Measurements from ENCODE around the gene IL36B.
A peak's percentile ranks its signal among the peaks of the same experiment; 100 is the strongest.

The IL36B gene

DNA sequence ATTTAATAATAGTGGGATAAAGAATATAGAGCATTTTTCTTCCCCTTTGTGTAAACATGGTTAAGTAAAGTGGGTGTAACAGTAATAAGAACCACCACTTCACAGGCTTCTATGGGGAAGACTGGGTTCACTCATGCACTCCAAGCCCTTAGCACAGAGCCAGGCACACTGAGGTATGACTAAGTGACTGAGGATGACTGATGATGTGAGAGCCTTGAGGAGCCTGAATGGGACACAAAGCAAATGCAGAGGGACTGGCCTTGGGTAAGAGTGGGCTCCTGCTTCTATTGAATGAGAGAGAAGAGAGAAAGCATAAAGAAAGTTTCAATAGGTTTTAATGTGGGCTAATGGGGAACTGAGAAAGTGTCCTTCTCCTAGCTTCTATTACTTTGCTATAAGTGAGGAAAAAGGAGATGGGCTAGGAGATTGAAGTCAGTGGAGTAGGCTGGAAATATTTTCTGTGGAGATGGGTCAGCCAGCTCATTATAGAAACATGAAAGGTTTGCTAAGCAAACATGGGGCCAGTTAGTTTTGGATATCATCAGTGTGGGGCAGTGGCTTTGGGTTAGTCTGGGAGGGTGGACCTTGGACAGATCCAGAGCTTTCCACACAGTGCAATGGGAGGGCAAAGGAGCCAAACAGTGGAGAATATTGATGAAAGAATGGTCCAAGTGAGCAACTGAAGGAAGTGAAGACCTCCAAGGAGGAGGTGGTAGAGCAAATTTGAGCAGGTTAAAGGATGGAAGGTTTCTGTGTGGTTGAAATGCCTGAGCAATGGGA, 35.7 kb upstream of the IL36B start:
- H3K27me3 ChIP-seq (replicated peaks; ENCODE audit: control insufficient read depth, insufficient read depth, low read length) = peaks cover 12% of the 10 kb centered on the region
- no peak overlapping the region for H3K4me3 ChIP-seq (ENCODE audit: low read length)
- no peak overlapping the region for H3K9ac ChIP-seq (ENCODE audit: low read length)

DNA sequence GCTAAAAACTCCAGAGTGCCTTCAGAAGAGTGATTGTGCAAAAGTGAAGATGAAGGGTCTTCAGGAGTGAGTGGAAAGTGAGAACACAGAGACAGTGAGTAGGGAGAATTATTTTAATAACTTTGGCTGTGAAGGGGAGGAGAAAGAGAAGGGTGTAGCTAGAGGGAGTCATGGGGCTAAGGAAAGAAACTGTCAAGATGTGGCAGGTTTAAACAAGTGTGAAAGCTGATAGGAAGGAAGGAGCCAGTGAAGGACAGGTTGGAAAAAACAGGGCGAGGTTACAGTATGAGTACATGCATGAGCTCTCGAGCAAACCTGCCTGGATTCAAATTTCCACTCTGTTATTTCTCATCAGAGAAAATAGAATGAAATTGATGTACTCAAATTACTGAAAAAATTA, 32.9 kb upstream of the IL36B start:
- Histone ChIP-seq H3K27me3 (replicated peaks; ENCODE audit: control insufficient read depth, insufficient read depth, low read length) (peaks cover 8% of the 10 kb centered on the region), H3K9ac (ENCODE audit: low read length) (no peak overlapping the region)

More for the DNA sequence above, 35.7 kb upstream of the IL36B start:
- no peaks in the 10 kb centered on the region for H3K9me3 ChIP-seq (ENCODE audit: control insufficient read depth, low read length)
- DNase-seq (ENCODE audit: low read depth) = no peak
- H3K36me3 ChIP-seq (ENCODE audit: control insufficient read depth, insufficient read depth, low read length, severe bottlenecking) = no peaks in the 10 kb centered on the region
- peaks cover 14% of the 10 kb centered on the region for H3K4me1 ChIP-seq (ENCODE audit: control insufficient read depth, insufficient read depth, low read length)

DNA sequence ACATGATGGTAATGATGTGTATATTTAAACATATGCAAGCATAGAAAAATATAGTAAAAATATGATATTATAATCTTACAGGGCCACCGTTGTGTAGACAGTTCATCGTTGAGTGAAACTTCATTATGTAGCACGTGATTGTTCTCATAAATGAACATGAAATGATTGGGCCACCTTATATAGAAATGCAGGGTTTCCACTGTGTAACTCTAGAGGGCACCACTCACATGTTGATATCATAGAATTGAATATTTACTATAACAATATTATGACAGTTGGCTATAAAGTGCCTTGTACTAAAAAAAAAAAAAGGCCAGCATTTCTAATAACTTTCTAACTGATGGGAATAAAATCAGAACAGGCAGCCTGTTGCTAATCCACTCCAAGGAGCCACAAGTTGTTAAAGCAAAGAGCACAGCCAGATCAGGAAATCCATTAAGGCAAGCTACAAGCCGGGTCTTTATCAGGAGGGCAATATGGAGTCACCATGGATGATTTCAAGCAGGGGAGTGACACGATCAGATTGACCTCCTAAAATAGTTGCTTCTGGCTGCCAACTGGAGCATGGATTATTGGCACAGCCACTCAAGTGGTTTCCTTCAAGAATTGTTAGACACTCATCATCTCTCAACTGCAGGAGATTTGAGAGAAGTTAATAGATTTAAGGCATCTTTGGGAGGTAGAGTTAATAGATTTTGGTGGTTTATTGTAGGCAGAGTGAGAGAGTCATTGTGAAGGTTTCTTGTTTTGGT, 31.8 kb upstream of the IL36B start:
- no peak overlapping the region for H3K4me3 ChIP-seq (ENCODE audit: low read length)
- DNase-seq (ENCODE audit: low read depth) = peak; percentile 56

More for the DNA sequence above, 32.9 kb upstream of the IL36B start:
- H3K9me3 ChIP-seq (ENCODE audit: control insufficient read depth, low read length) = no peaks in the 10 kb centered on the region
- no peak for DNase-seq (ENCODE audit: low read depth)
- H3K4me3 ChIP-seq (ENCODE audit: low read length) = no peak overlapping the region
- H3K4me1 ChIP-seq (ENCODE audit: control insufficient read depth, insufficient read depth, low read length) = peaks cover 5% of the 10 kb centered on the region
- H3K36me3 ChIP-seq (ENCODE audit: control insufficient read depth, insufficient read depth, low read length, severe bottlenecking) = no peaks in the 10 kb centered on the region

DNA sequence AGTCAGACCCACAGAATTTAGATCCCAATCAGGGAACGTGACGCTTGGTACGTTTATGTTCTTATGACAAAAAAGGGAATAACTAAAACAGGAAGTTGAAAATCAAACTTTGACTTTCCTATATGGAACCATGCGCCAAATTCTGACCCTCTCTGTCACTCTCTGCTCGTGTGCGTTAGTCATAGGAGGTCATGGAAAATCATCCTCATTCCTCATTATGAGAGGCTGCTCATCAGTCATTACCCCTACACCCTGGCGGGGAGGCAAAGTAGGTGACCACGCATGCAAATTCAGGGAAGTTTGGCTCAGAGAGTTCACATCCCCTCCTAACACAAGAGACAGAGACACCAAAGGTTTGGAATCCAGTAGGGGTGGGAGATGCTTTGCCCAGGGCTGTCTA, 30.6 kb upstream of the IL36B start:
- H3K4me3 ChIP-seq (ENCODE audit: low read length) = no peak overlapping the region
- no peaks in the 10 kb centered on the region for H3K27me3 ChIP-seq (replicated peaks; ENCODE audit: control insufficient read depth, insufficient read depth, low read length)
- peaks cover 5% of the 10 kb centered on the region for H3K4me1 ChIP-seq (ENCODE audit: control insufficient read depth, insufficient read depth, low read length)
- H3K9me3 ChIP-seq (ENCODE audit: control insufficient read depth, low read length) = no peaks in the 10 kb centered on the region
- no peak overlapping the region for H3K9ac ChIP-seq (ENCODE audit: low read length)
- H3K36me3 ChIP-seq (ENCODE audit: control insufficient read depth, insufficient read depth, low read length, severe bottlenecking) = no peaks in the 10 kb centered on the region
- no peak for DNase-seq (ENCODE audit: low read depth)

More for the DNA sequence above, 31.8 kb upstream of the IL36B start:
- Histone ChIP-seq H3K27me3 (replicated peaks; ENCODE audit: control insufficient read depth, insufficient read depth, low read length) (peaks cover 2% of the 10 kb centered on the region), H3K4me1 (ENCODE audit: control insufficient read depth, insufficient read depth, low read length) (peaks cover 5% of the 10 kb centered on the region), H3K9ac (ENCODE audit: low read length) (no peak overlapping the region), H3K36me3 (ENCODE audit: control insufficient read depth, insufficient read depth, low read length, severe bottlenecking) (no peaks in the 10 kb centered on the region), H3K9me3 (ENCODE audit: control insufficient read depth, low read length) (no peaks in the 10 kb centered on the region)

DNA sequence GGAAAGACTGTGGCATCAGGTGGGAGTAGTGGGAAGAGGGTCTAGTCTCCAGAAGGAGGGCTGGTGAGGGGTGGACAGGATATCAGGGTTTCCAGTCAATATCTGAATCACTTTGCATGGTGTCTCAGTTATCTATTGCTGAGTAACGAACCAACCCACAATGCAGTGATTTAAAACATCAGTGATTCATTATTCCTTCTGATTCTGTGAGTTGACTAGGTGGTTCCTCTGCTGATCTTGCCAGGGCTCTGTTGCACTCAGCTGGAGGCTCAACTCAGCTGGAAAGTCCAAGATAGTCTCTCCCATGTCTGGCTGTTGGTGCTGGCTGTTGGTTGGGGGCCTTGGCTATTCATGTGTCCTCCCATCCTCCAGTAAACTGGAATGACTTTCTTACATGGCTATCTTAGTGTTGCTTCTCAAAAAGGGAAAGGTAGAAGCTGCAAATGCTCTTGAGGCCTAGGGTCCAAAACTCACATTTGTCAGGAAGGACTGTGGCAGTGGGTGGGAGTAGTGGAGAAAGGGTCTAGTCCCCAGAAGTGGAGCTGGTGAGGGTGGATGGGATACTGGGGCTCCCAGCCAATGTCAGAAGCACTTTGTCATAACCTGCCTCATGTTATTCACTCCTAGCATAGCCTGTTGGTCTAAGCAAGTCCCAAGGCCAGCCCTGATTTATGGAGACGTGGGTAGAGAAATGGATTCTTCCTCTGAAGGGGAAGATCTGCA, 29.0 kb upstream of the IL36B start:
- H3K9ac ChIP-seq (ENCODE audit: low read length) = no peak overlapping the region
- H3K4me1 ChIP-seq (ENCODE audit: control insufficient read depth, insufficient read depth, low read length) = peaks cover 5% of the 10 kb centered on the region
- no peaks in the 10 kb centered on the region for H3K36me3 ChIP-seq (ENCODE audit: control insufficient read depth, insufficient read depth, low read length, severe bottlenecking)
- no peaks in the 10 kb centered on the region for H3K27me3 ChIP-seq (replicated peaks; ENCODE audit: control insufficient read depth, insufficient read depth, low read length)
- H3K9me3 ChIP-seq (ENCODE audit: control insufficient read depth, low read length) = no peaks in the 10 kb centered on the region
- DNase-seq (ENCODE audit: low read depth) = no peak
- no peak overlapping the region for H3K4me3 ChIP-seq (ENCODE audit: low read length)

DNA sequence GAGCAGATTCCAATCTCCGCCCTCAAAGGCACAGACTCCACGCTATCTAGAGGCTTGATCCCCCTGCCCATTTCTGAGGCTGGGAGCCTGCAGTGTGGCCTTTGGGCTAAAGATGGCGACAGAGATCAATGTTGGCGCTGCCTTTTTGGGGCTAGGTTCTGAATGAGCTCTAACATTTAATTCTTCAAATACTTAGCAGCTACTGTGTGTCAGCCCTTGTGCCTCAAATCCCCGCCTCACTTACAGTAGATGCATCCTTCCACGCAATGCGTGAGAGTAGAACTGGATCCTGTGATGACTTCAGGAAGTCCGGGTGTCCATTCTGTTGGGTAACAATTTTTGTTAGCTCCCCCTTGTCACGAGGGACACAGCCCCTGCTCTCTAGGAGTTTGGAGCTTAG, 27.5 kb upstream of the IL36B start:
- H3K9me3 ChIP-seq (ENCODE audit: control insufficient read depth, low read length) = no peaks in the 10 kb centered on the region
- peak; percentile 70 for DNase-seq (ENCODE audit: low read depth)
- no peak overlapping the region for H3K9ac ChIP-seq (ENCODE audit: low read length)
- peaks cover 5% of the 10 kb centered on the region for H3K4me1 ChIP-seq (ENCODE audit: control insufficient read depth, insufficient read depth, low read length)
- no peaks in the 10 kb centered on the region for H3K36me3 ChIP-seq (ENCODE audit: control insufficient read depth, insufficient read depth, low read length, severe bottlenecking)
- peaks cover 9% of the 10 kb centered on the region for H3K27me3 ChIP-seq (replicated peaks; ENCODE audit: control insufficient read depth, insufficient read depth, low read length)
- no peak overlapping the region for H3K4me3 ChIP-seq (ENCODE audit: low read length)

DNA sequence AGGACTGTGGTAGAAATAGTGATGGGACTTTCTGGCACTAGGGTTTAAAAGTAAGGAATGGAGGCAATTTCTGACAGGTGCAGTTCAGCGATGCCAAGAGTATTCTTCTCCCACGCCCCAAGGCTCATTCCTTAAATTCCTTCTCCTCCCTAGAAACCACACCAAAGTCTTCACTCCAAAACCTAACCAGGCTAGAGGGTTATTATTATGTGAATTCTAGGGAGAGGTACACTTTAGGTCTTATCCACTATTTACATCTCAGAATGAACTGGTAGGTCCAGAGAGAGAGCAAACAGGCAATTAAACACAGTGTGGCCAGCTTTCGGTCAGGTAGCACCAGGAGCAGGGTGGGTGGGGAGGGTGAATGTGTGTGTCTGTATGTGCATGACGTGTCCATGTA, 26.5 kb upstream of the IL36B start:
- Histone ChIP-seq H3K4me3 (ENCODE audit: low read length) (no peak overlapping the region), H3K4me1 (ENCODE audit: control insufficient read depth, insufficient read depth, low read length) (no peaks in the 10 kb centered on the region), H3K9me3 (ENCODE audit: control insufficient read depth, low read length) (no peaks in the 10 kb centered on the region), H3K27me3 (replicated peaks; ENCODE audit: control insufficient read depth, insufficient read depth, low read length) (peaks cover 15% of the 10 kb centered on the region), H3K9ac (ENCODE audit: low read length) (no peak overlapping the region), H3K36me3 (ENCODE audit: control insufficient read depth, insufficient read depth, low read length, severe bottlenecking) (no peaks in the 10 kb centered on the region)
- DNase-seq (ENCODE audit: low read depth) = no peak

DNA sequence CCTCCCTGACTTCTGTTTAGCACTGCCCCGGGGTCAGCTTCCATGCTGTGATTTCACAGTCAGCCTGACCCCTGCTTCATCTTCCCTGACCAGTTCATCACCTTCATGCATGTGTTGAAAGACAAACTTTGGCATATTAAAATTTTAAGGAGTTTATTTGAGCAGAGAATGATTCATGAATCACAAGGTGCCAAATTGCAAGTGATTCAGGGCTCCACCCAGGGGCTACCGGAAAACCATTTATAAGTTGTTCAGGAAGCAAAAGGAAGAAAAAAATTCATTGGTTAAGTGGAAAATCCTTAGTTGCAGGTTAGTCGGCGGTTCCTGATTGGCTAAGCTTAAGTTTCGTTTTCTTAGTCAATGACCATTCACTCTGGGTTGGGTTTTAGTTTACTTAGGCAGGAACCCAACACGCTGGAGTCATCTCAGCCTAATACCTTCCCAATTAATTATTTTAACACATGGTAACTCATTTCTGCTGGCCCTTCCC, 25.7 kb upstream of the IL36B start:
- H3K36me3 ChIP-seq (ENCODE audit: control insufficient read depth, insufficient read depth, low read length, severe bottlenecking) = no peaks in the 10 kb centered on the region
- no peak overlapping the region for H3K9ac ChIP-seq (ENCODE audit: low read length)
- no peak for DNase-seq (ENCODE audit: low read depth)
- no peaks in the 10 kb centered on the region for H3K4me1 ChIP-seq (ENCODE audit: control insufficient read depth, insufficient read depth, low read length)
- H3K27me3 ChIP-seq (replicated peaks; ENCODE audit: control insufficient read depth, insufficient read depth, low read length) = peaks cover 18% of the 10 kb centered on the region
- H3K9me3 ChIP-seq (ENCODE audit: control insufficient read depth, low read length) = no peaks in the 10 kb centered on the region
- H3K4me3 ChIP-seq (ENCODE audit: low read length) = no peak overlapping the region

DNA sequence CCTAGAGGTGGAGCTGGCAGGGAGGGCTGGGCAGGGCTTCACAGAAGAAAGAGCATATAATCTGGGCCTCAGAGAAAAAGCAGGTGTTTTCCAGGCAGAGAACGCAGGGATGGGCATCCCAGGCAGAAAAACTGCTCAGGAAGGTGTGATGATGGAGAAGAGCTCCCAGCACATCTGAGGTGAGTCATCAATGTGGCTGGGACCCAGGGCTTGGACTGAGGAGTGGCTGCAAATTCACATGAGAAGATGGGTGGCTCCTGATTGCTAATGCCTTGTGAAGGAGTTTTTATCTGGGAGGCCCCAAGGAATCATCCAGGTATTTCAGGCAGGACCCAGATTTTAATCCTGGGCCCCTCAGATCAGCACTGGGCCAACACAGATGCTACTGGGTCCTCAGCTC, 25.3 kb upstream of the IL36B start:
- Histone ChIP-seq H3K4me3 (ENCODE audit: low read length) (no peak overlapping the region), H3K36me3 (ENCODE audit: control insufficient read depth, insufficient read depth, low read length, severe bottlenecking) (no peaks in the 10 kb centered on the region), H3K27me3 (replicated peaks; ENCODE audit: control insufficient read depth, insufficient read depth, low read length) (peaks cover 21% of the 10 kb centered on the region), H3K9me3 (ENCODE audit: control insufficient read depth, low read length) (no peaks in the 10 kb centered on the region), H3K9ac (ENCODE audit: low read length) (no peak overlapping the region), H3K4me1 (ENCODE audit: control insufficient read depth, insufficient read depth, low read length) (no peaks in the 10 kb centered on the region)
- no peak for DNase-seq (ENCODE audit: low read depth)

DNA sequence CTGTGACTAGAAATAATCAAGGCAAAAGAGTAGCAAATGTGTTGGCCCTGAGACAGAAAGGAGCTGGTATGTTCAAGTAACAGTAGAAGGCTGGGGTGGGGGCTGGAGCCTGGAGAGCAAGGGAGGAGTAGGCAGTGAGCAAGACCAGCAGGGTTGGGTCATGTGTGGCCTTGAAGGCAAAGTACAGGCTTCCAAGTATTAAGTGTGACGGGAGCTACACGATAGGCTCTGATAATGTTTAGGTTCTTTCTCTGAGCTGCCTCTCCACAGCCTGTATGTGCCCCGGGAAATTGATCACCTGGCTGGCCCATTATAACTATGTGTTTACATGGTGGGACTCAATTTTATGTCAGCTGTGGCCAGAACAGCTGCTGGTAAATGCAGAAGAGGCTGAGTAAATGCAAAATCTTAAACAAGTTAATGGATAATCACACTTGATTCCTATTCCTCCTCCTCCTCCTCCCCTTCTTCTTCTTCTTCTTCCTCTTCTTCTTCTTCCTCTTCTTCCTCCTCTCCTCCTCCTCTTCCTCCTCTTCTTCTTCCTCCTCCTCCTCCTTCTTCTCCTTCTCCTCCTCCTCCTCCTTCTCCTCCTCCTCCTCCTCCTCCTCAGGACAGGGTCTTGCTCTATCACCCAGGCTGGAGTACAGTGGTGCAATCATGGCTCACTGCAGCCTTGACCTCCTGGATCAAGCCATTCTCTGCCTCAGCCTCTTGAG, 24.4 kb upstream of the IL36B start:
- H3K4me3 ChIP-seq (ENCODE audit: low read length) = no peak overlapping the region
- no peaks in the 10 kb centered on the region for H3K36me3 ChIP-seq (ENCODE audit: control insufficient read depth, insufficient read depth, low read length, severe bottlenecking)
- no peaks in the 10 kb centered on the region for H3K4me1 ChIP-seq (ENCODE audit: control insufficient read depth, insufficient read depth, low read length)
- peaks cover 23% of the 10 kb centered on the region for H3K27me3 ChIP-seq (replicated peaks; ENCODE audit: control insufficient read depth, insufficient read depth, low read length)
- H3K9me3 ChIP-seq (ENCODE audit: control insufficient read depth, low read length) = no peaks in the 10 kb centered on the region
- no peak overlapping the region for H3K9ac ChIP-seq (ENCODE audit: low read length)
- DNase-seq (ENCODE audit: low read depth) = no peak
